A549 treated with GW870086 at 1 μM for 4 hours (cell line): ENCODE results near the gene ANKDD1B. TPM values are rescaled to one million over a fixed set of nuclear protein-coding genes. Genes with fewer than 3 reads are reported as not detected.

Experiments
- total RNA-seq: library from RNA; stranded (reverse); fragments of 200-300 nt; extraction: Qiagen RNA extraction; gene quantifications from 5 replicates; pipeline ENCODE4 v1.2.3, GENCODE V29; 2022; ENCODE audit warnings: low read depth

ANKDD1B gene
- total RNA-seq: not detected in 5 replicates

GRCh38 chr5:75611311-75612225, at the start of gene ANKDD1B:
Gene ANKDD1B (plus strand): TSS chr5:75611453. CDS start chr5:75611635, 182 bp downstream.

GRCh38 chr5:75717082-75717922, 106.0 kb downstream of the ANKDD1B start, which contains the start of gene POC5:
Gene POC5 (minus strand): TSS chr5:75717437. CDS start chr5:75712937, 4,500 bp downstream.

Other genes starting within 250 kb of the ANKDD1B start
- gene CERT1, start 99.8 kb upstream of the ANKDD1B start, total RNA-seq: 16.2 to 24.8 TPM (median 23.1 TPM) in 5 replicates
- gene POLK, start 99.6 kb upstream of the ANKDD1B start, total RNA-seq: 7.3 to 13.0 TPM (median 10.7 TPM) in 5 replicates
- 8.4 to 12.5 TPM (median 9.7 TPM) in 5 replicates for gene POC5, start 106.0 kb downstream of the ANKDD1B start, total RNA-seq